SU-DHL-6 (cell line): ENCODE measurements around the gene NUTM2G.
"Not testable (repeated sequence)": the region's sequence is repeated elsewhere in the genome, so short reads cannot be mapped to it uniquely, and the experiment has no call there.

Source experiments
- H2AFZ ChIP-seq: fragments of 200-600 bp; sonication (generic); 2 replicates; pipeline ENCODE4 v1.6.1; 2014; ENCODE audit warnings: low read depth, mild to moderate bottlenecking, moderate library complexity, mixed read lengths, antibody characterized with exemption, low read length; ENCODE audit not compliant: severe bottlenecking
- H3F3A ChIP-seq: fragments of 200-600 bp; shearing (Covaris generic); 2 replicates; pipeline ENCODE4 v1.6.0; 2016; ENCODE audit warnings: antibody characterized with exemption, mild to moderate bottlenecking; ENCODE audit not compliant: insufficient read depth
- H3K27ac ChIP-seq: fragments of 200-600 bp; sonication (generic); 2 replicates; pipeline ENCODE4 v1.5.1; 2016; ENCODE audit warnings: low read depth, mild to moderate bottlenecking, low read length, moderate library complexity, mixed read lengths
- H3K27me3 ChIP-seq: fragments of 200-600 bp; sonication (generic), shearing (Covaris generic); 2 replicates; pipeline ENCODE4 v1.6.0; 2014; ENCODE audit warnings: mild to moderate bottlenecking, low read length
- H3K36me3 ChIP-seq: fragments of 200-600 bp; sonication (generic); 2 replicates; pipeline ENCODE4 v1.6.1; 2014; ENCODE audit warnings: mild to moderate bottlenecking, low read length, mixed read lengths
- H3K4me2 ChIP-seq: fragments of 300-600, 200-600 bp; shearing (Covaris generic), sonication (generic); 2 replicates; pipeline ENCODE4 v1.6.0; 2014; ENCODE audit warnings: low read length, low read depth, mild to moderate bottlenecking; ENCODE audit not compliant: poor library complexity, severe bottlenecking
- H3K4me3 ChIP-seq: fragments of 200-600 bp; sonication (generic); 2 replicates; pipeline ENCODE4 v1.5.1; 2014; ENCODE audit warnings: antibody characterized with exemption, low read length, mild to moderate bottlenecking, mixed read lengths; ENCODE audit not compliant: insufficient read depth, poor library complexity, severe bottlenecking
- H3K79me2 ChIP-seq: fragments of 200-600 bp; sonication (generic); 2 replicates; pipeline ENCODE4 v1.6.1; 2014; ENCODE audit warnings: mild to moderate bottlenecking, low read length, moderate library complexity; ENCODE audit not compliant: insufficient read depth
- H3K9ac ChIP-seq: fragments of 200-600 bp; sonication (generic); 2 replicates; pipeline ENCODE4 v1.7.0; 2014; ENCODE audit warnings: mild to moderate bottlenecking, low read length
- H3K9me2 ChIP-seq: fragments of 200-600 bp; sonication (generic); replicated peaks from 2 replicates; pipeline ENCODE4 v1.6.1; 2014; ENCODE audit warnings: low read length; ENCODE audit not compliant: insufficient read depth
- H3K9me3 ChIP-seq: fragments of 200-600 bp; sonication (generic); 2 replicates; pipeline ENCODE4 v1.6.1; 2014; ENCODE audit warnings: low read length, mixed read lengths; ENCODE audit not compliant: insufficient read depth
- H4K20me1 ChIP-seq: fragments of 200-600 bp; sonication (generic); 2 replicates; pipeline ENCODE4 v1.6.1; 2014; ENCODE audit warnings: low read depth, mild to moderate bottlenecking, antibody characterized with exemption, low read length, moderate library complexity, mixed read lengths
- CTCF ChIP-seq: fragments of 200-600 bp; sonication (generic); IDR thresholded peaks from one replicate; pipeline ENCODE4 v1.5.1; 2017; ENCODE audit warnings: antibody characterized with exemption, mild to moderate bottlenecking, low read length, moderate library complexity; ENCODE audit not compliant: insufficient read depth, poor library complexity, severe bottlenecking
- EZH2phosphoT487 ChIP-seq: fragments of 200-600 bp; sonication (generic), shearing (Covaris generic); conservative IDR thresholded peaks from 2 replicates; pipeline ENCODE4 v1.6.1; 2018; ENCODE audit warnings: mild to moderate bottlenecking, antibody characterized with exemption, low read length, moderate library complexity, mixed read lengths

NUTM2G gene

DNA sequence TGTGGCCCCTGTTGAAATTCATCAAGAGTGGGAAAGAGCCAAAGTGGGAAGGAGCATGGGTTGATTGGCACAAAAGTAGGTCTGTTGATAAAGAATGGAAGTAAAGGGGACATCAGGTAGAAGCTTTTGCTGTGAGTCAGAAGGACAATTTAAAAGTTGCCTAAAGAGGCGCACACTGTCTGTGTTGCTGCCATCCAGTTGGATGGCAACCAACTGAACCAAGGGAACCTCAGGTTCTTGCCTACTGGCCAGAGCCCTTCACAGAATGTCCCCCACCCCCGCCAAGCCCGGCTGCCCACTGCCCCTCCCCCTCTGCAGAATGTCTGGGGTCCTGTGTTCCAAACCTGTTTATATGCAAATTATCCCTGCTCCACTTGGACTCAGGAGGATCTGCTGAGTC is at the start of gene NUTM2G:
NUTM2G (plus strand) TSS at position 301 of the 400 bp plus-strand sequence. CDS start 182 bp downstream, outside the sequence.
- H2AFZ ChIP-seq, H3K9ac ChIP-seq, H3K9me3 ChIP-seq, H3K4me2 ChIP-seq, H3K27me3 ChIP-seq, H3K79me2 ChIP-seq, H3K36me3 ChIP-seq, H4K20me1 ChIP-seq, H3F3A ChIP-seq, H3K4me3 ChIP-seq, H3K9me2 ChIP-seq, H3K27ac ChIP-seq: not testable (repeated sequence)

DNA sequence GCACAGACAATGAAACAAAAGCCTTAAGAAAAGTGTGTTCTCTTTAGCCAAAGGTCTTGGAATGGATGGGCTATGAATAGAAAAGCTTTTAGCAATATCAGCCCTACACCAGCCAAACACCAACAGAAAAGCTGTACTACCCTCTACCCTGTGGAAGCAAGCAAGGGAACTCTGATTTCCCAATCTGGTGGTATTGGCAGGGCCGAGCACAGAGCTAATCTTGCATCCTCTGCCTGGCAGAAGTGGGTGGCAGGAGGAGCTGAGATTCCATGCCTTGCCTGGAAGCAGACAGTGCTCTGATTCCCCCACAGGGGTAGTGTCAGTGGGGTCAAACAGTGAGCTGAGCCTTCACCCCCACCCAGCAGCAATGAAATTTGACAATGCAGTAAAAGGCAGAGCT is 44.7 kb upstream of the NUTM2G start:
- Histone ChIP-seq H2AFZ (no peak overlapping the region), H3K4me3 (no peak overlapping the region), H3F3A (no peaks in the 10 kb centered on the region), H3K27ac (no peak overlapping the region), H3K9me3 (no peaks in the 10 kb centered on the region), H3K79me2 (no peaks in the 10 kb centered on the region), H3K9ac (no peak overlapping the region), H4K20me1 (no peaks in the 10 kb centered on the region), H3K4me2 (no peak overlapping the region), H3K36me3 (no peaks in the 10 kb centered on the region), H3K9me2 (no peaks in the 10 kb centered on the region), H3K27me3 (no peaks in the 10 kb centered on the region)
- TF ChIP-seq CTCF (no peak), EZH2phosphoT487 (no peak)

GRCh38 chr9:96884443-96884842 is 44.2 kb upstream of the NUTM2G start:
- H3K9me3 ChIP-seq: no peaks in the 10 kb centered on the region
- H2AFZ ChIP-seq: no peak overlapping the region
- TF ChIP-seq CTCF: no peak
- TF ChIP-seq EZH2phosphoT487: no peak
- H3K27me3 ChIP-seq: no peaks in the 10 kb centered on the region
- H3K9me2 ChIP-seq: no peaks in the 10 kb centered on the region
- no peak overlapping the region for H3K4me3 ChIP-seq
- no peaks in the 10 kb centered on the region for H3K79me2 ChIP-seq
- no peak overlapping the region for H3K9ac ChIP-seq
- no peaks in the 10 kb centered on the region for H3K36me3 ChIP-seq
- H4K20me1 ChIP-seq: no peaks in the 10 kb centered on the region
- H3K27ac ChIP-seq: no peak overlapping the region
- no peaks in the 10 kb centered on the region for H3F3A ChIP-seq
- H3K4me2 ChIP-seq: no peak overlapping the region

DNA sequence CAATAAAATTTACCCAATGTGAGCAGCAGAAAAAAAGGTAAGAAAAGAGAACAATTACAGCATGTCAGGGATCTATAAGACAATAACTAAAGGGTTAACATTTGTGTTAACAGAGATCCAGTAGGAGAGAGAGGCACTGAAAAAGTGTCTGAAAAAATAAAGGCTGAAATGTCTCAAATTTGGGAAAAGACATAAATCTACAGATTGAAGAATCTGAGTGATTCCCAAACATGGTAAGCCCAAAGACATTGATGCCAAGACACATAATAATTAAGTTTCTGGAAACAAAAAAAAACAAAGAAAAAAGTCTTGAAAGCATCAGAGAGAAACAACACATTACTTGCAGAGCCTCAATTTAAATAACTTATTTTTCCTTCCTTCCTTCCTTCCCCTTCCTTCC is 43.2 kb upstream of the NUTM2G start:
- Histone ChIP-seq H3K9me2 (no peaks in the 10 kb centered on the region), H3K9ac (no peak overlapping the region), H3K4me2 (no peak overlapping the region), H2AFZ (no peak overlapping the region), H3K79me2 (no peaks in the 10 kb centered on the region), H3K9me3 (no peaks in the 10 kb centered on the region), H3K4me3 (no peak overlapping the region), H4K20me1 (no peaks in the 10 kb centered on the region), H3F3A (no peaks in the 10 kb centered on the region), H3K27me3 (no peaks in the 10 kb centered on the region), H3K27ac (no peak overlapping the region), H3K36me3 (no peaks in the 10 kb centered on the region)
- TF ChIP-seq CTCF (no peak), EZH2phosphoT487 (no peak)
